GM18498 (cell line): ENCODE results near the gene PSMB11.
"Not testable (repeated sequence)": the region's sequence is repeated elsewhere in the genome, so short reads cannot be mapped to it uniquely, and the experiment has no call there.

Experiments
- ATAC-seq: cut with Tn5 transposase; IDR thresholded peaks from one replicate; pipeline ENCODE4 v1.9.1; 2021; ENCODE audit warnings: mild to moderate bottlenecking, moderate library complexity; ENCODE audit not compliant: unreplicated experiment

Gene PSMB11

GRCh38 chr14:23013749-23014054, 28.3 kb upstream of the PSMB11 start:
- not testable (repeated sequence) for ATAC-seq

DNA sequence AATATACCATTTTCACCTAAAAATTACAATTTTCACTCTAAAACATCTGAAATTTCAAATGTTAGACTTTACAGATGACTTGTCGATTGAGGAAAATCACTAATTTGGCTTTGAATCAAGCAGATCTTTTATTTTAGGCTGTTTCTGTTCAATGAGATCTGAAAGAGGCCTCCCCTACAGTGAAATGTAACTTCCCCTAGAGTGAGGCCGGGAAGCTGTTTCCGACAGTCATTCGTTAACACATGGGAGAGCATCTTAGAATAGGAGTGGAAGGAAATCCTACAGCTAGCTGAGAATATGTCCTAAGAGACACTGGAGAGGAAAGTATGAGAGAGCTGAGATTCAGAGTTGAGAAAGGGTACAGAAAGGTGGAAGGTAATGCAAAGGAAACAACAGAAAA, 26.4 kb upstream of the PSMB11 start:
- ATAC-seq, result no peak

- ATAC-seq, result no peak
These were observed 24.9 kb upstream of the PSMB11 start for GRCh38 chr14:23017091-23017490.

DNA sequence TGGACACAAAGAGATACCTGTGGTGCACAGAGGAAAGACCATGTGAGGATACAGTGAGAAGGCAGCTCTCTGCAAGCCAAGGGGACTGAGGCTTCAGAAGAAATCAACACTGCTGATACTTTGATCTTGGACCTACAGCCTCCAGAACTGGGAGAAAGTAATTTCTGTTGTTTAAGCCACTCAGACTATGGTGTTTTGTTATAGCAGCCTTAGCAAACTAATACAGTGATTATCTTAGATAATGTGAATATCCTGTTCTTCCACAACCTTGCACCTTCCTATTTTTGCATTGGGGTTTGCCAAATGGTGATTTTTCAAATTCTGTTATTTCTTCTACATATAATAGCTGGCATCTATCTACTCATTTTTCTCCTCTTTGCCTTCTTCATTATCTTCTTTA, 23.9 kb upstream of the PSMB11 start:
- no peak for ATAC-seq

GRCh38 chr14:23020143-23021128, 21.6 kb upstream of the PSMB11 start:
- ATAC-seq, result no peak

DNA sequence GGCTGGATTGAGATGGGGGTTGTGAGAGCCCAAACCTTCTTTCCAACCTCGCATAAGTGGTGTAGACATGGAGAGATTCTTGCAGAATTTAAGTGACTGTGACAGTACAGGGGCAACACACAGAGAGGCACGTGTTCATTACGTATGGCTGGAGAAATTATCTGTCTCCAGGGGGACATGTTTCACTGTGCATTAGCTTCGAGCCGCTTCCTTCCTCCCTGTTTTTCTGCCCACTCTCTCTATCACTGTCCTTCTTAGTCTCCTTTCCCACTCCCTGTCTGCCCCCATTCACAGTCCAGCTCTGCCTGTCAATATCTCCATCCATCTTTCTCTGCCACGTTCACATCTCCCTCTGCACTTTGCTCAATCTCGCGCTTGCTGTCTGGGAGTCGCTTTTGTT, 20.6 kb upstream of the PSMB11 start:
- ATAC-seq, result no peak

GRCh38 chr14:23021889-23022442, 20.0 kb upstream of the PSMB11 start:
- no peak for ATAC-seq

- no peak for ATAC-seq
These were observed 18.8 kb upstream of the PSMB11 start for GRCh38 chr14:23023022-23023794.

DNA sequence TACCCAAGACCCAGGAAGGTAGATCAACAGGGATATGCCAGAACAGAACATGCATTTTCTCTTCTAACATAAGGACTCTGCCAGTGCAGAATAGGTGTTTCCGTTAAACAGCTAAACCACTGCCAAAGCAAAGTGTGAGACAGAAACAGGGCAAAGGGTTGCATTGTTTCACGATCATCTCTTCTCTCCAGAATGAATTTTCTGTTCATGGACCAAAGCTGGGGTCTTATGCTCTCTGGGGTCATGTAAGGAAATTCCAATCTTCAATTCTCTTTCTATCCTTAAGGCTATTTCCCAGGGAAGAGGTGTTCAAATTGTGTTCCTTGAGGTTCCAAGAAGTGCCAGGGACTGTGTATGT, 18.2 kb upstream of the PSMB11 start:
- ATAC-seq, result no peak

GRCh38 chr14:23024612-23025075, 17.4 kb upstream of the PSMB11 start:
- no peak for ATAC-seq

DNA sequence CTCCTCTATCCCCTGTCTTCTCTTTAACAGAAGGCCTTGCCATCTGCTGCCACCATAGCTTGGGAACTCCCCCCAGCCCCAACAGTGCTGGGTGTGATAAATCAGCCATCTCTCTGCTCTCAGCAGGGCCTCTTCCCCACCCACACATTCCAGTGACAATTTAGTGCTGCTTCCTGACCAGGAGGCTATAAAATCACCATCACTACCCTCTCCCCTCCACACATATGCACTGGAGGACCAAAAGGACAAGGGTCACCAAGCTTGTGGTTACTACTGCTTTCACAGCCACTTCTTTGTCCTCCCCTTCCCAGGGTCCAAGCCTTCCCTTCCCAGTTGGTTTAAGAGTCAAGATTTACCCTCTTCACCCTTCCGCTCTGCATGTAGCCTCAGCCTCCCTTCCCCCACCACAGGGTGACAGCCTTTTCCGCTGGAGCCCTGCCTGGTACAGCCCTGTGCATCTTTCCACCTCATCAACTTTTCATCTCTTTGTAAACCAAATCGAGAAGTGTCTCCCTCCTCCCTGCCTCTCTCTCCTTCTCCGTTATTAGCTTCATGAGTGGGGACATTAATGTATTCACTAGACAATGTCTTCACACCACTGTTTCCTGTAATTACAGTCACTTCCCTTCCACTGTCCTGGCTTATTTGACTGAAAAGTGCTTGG, 16.7 kb upstream of the PSMB11 start:
- ATAC-seq, result no peak

DNA sequence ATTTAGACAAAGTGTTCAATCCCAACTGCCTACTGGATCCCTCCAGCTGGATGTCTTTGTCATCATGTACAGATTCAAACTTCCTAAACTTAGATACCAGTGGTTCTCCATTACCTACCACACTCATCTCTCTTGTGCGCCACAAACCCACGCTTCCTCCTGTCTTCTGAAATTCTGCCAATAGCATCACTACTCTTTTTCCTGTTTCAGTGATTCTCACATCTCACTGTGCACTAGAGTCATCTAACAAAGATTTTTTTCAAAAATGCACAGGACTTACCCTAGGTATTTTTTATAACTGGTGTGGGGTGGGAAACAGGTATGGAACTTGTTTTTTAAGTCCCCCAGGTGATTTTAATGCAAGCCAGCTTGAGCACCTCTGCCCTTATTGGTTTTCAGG, 13.2 kb upstream of the PSMB11 start:
- no peak for ATAC-seq

GRCh38 chr14:23030936-23031335, 11.1 kb upstream of the PSMB11 start:
- no peak for ATAC-seq

DNA sequence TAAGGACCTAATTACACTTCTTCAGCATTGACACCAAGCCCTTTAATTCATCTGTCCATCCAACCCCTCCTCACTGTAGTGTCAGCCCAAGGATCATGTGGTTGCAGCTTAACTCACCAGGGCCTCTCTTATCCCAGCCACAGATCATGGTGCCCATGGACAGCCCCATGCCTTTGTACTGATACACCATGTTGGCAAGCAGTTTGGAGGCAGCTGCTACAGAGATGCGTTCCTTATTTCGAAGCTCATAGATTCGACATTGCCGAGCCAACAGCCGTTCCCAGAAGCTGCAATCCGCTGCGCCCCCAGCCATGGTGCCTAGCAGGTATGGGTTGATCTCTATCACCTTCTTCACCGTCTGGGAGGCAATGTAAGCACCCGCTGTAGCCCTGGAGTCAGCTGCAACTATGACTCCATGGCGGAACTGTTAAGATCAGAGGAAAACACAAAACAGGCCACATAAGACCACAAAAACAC, 8.7 kb upstream of the PSMB11 start:
- no peak for ATAC-seq

DNA sequence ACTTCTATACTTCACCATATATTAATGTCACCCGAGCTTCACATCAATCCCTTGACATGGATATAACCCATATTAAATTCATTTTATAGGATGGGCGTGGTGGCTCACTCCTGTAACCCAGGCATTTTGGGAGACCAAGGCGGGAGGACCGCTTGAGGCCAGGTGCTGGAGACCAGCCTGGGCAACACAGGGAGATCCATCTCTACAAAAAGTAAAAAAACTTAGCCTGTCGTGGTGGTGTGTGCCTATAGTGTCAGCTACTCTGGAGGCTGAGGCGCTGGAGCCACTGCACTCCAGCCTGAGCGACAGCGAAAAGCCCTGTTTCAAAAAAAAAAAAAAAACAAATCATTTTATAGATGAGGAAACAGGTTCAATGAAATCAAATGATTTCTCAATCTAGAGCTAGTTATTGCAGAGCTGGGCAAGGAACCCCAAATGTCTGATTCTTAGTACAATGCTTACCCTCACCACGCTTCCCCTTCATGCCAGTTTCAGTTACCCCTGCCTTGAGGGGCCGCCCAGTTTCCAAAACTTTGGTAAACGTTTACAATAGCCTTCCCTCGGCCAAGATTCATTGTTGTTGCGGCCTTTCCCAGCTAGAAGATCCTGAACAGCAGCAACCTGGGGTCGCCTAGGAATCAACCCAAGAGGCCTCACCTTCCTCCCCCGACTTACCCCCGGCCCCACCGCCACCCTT, 8.1 kb upstream of the PSMB11 start:
- no peak for ATAC-seq

GRCh38 chr14:23034498-23035302, 7.3 kb upstream of the PSMB11 start, which contains the start of gene PSMB5:
Gene PSMB5, minus strand, starts transcription at chr14:23034900. Its CDS starts 19 bp downstream, at chr14:23034881.
- peak; percentile 92 for ATAC-seq

DNA sequence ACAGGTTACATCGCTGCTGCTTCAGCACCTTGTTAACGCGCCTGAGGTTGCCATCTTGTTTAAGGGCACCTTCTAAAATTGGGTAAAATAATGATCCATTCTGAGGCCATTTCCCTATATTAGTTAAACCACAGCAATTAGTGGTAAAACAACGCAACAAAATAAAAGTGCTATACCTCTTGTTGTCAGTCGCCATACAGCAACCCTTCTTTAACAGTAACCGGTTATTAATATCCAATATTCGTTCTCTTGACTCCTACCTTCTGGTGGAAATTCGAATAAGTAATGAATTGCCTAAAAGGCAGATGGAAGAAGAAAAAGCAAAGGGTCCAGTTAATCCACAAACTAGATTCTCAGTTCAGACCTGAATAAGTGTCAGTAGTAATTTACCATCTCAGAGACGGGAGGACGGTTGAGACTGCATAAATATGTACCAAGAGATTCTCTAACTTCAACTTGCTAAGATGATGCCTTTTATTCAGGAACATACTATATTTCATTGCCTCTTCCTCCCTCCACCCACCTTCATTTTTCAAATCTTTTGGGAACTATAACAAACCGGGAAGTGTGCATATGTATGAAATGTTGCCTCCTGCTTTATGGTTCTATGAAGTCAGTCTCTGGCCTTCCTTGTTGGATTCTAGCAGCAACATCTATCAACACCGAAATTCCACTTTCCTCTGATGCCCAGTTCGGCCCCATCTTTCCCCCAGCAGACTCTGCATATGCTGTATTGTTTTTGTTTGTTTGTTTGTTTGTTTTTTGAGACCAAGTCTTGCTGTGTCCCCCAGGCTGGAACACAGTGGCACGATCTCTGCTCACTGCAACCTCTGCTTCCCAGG, 6.5 kb upstream of the PSMB11 start:
- no peak for ATAC-seq

GRCh38 chr14:23040100-23040499, 1.9 kb upstream of the PSMB11 start:
- ATAC-seq, result no peak

- no peak for ATAC-seq
These were observed 283 bp upstream of the PSMB11 start for GRCh38 chr14:23041729-23042128.
